Measurements from ENCODE around the gene CCSER1. TPM values are rescaled to one million over a fixed set of nuclear protein-coding genes. Genes with fewer than 3 reads are reported as not detected.

Gene CCSER1
- total and polyA plus RNA-seq, 4 donors: 0.18 to 2.3 (median 1.2) TPM

GRCh38 chr4:90181644-90182043, 54.5 kb downstream of the CCSER1 start:
- H3K27me3 ChIP-seq (ENCODE audit: control insufficient read depth in 4 of 4, insufficient read depth in 4 of 4, low read length in 3 of 4): peaks cover 0 to 4% (median 0%) of the 10 kb centered on the region in 4 donors
- DNase-seq (ENCODE audit: low spot score): no peak
- no peak overlapping the region for H3K9ac ChIP-seq (ENCODE audit: low read depth in 1 of 2, low read length in 2 of 2)
- 87% methylated on average over 1 of the region's 1 CpG for WGBS
- no peak overlapping the region for H3K27ac ChIP-seq (ENCODE audit: low read depth in 1 of 2, low read length in 2 of 2)
- H3K4me1 ChIP-seq (ENCODE audit: control insufficient read depth in 4 of 4, insufficient read depth in 4 of 4, low read length in 3 of 4): no peaks in the 10 kb centered on the region
- no peak for TF ChIP-seq RXRA (IDR thresholded peaks at IDR 0.05)
- TF ChIP-seq JUND (IDR thresholded peaks at IDR 0.05): no peak
- no peaks in the 10 kb centered on the region for H3K36me3 ChIP-seq (ENCODE audit: control insufficient read depth in 4 of 4, insufficient read depth in 3 of 4, low read depth in 1 of 4, low read length in 3 of 4)
- no peak overlapping the region for H3K4me3 ChIP-seq (ENCODE audit: low read depth in 1 of 3, low read length in 3 of 3)
- H3K9me3 ChIP-seq (ENCODE audit: control insufficient read depth in 4 of 4, low read length in 3 of 4): no peaks in the 10 kb centered on the region

GRCh38 chr4:90183254-90183653, 56.1 kb downstream of the CCSER1 start:
- Histone ChIP-seq H3K4me3 (ENCODE audit: low read depth in 1 of 3, low read length in 3 of 3) (no peak overlapping the region), H3K9ac (ENCODE audit: low read depth in 1 of 2, low read length in 2 of 2) (no peak overlapping the region), H3K36me3 (ENCODE audit: control insufficient read depth in 4 of 4, insufficient read depth in 3 of 4, low read depth in 1 of 4, low read length in 3 of 4) (no peaks in the 10 kb centered on the region), H3K4me1 (ENCODE audit: control insufficient read depth in 4 of 4, insufficient read depth in 4 of 4, low read length in 3 of 4) (no peaks in the 10 kb centered on the region), H3K27ac (ENCODE audit: low read depth in 1 of 2, low read length in 2 of 2) (no peak overlapping the region), H3K27me3 (ENCODE audit: control insufficient read depth in 4 of 4, insufficient read depth in 4 of 4, low read length in 3 of 4) (peaks cover 0 to 4% (median 0%) of the 10 kb centered on the region in 4 donors), H3K9me3 (ENCODE audit: control insufficient read depth in 4 of 4, low read length in 3 of 4) (no peaks in the 10 kb centered on the region)
- WGBS: 47% methylated on average over 3 of the region's 3 CpGs
- no peak for DNase-seq (ENCODE audit: low spot score)
- no peak for TF ChIP-seq FOXA1 (IDR thresholded peaks at IDR 0.05)
- no peak for TF ChIP-seq TAF1 (conservative IDR thresholded peaks at IDR 0.05)
- no peak for TF ChIP-seq CTCF (IDR thresholded peaks at IDR 0.05; ENCODE audit: low read depth, low read length, missing input control)
- TF ChIP-seq EGR1 (IDR thresholded peaks at IDR 0.05; ENCODE audit: low read depth in 2 of 2): no peak
- TF ChIP-seq RXRA (IDR thresholded peaks at IDR 0.05): no peak
- no peak for TF ChIP-seq MAX (IDR thresholded peaks at IDR 0.05)
- TF ChIP-seq ATF3 (IDR thresholded peaks at IDR 0.05): no peak
- no peak for TF ChIP-seq YY1 (IDR thresholded peaks at IDR 0.05)
- TF ChIP-seq HNF4A (conservative IDR thresholded peaks at IDR 0.05): no peak

- Histone ChIP-seq H3K9ac (ENCODE audit: low read depth in 1 of 2, low read length in 2 of 2) (no peak overlapping the region), H3K9me3 (ENCODE audit: control insufficient read depth in 4 of 4, low read length in 3 of 4) (no peaks in the 10 kb centered on the region), H3K27ac (ENCODE audit: low read depth in 1 of 2, low read length in 2 of 2) (no peak overlapping the region), H3K36me3 (ENCODE audit: control insufficient read depth in 4 of 4, insufficient read depth in 3 of 4, low read depth in 1 of 4, low read length in 3 of 4) (no peaks in the 10 kb centered on the region), H3K27me3 (ENCODE audit: control insufficient read depth in 4 of 4, insufficient read depth in 4 of 4, low read length in 3 of 4) (peaks cover 0 to 4% (median 0%) of the 10 kb centered on the region in 4 donors), H3K4me1 (ENCODE audit: control insufficient read depth in 4 of 4, insufficient read depth in 4 of 4, low read length in 3 of 4) (no peaks in the 10 kb centered on the region), H3K4me3 (ENCODE audit: low read depth in 1 of 3, low read length in 3 of 3) (no peak overlapping the region)
- 53% methylated on average over 1 of the region's 1 CpG for WGBS
- DNase-seq (ENCODE audit: low spot score): no peak
- TF ChIP-seq SP1 (IDR thresholded peaks at IDR 0.05): no peak
- no peak for TF ChIP-seq YY1 (IDR thresholded peaks at IDR 0.05)
- no peak for TF ChIP-seq TAF1 (conservative IDR thresholded peaks at IDR 0.05)
- no peak for TF ChIP-seq FOXA1 (IDR thresholded peaks at IDR 0.05)
- no peak for TF ChIP-seq FOXA2 (IDR thresholded peaks at IDR 0.05)
- TF ChIP-seq ZBTB33 (IDR thresholded peaks at IDR 0.05): no peak
- TF ChIP-seq MAX (IDR thresholded peaks at IDR 0.05): no peak
- no peak for TF ChIP-seq ATF3 (IDR thresholded peaks at IDR 0.05)
- no peak for TF ChIP-seq EGR1 (IDR thresholded peaks at IDR 0.05; ENCODE audit: low read depth in 2 of 2)
- no peak for TF ChIP-seq RXRA (IDR thresholded peaks at IDR 0.05)
- TF ChIP-seq CTCF (IDR thresholded peaks at IDR 0.05; ENCODE audit: low read depth, low read length, missing input control): no peak
- TF ChIP-seq GABPA (IDR thresholded peaks at IDR 0.05 in 1 of 2, conservative IDR thresholded peaks at IDR 0.05 in 1 of 2): no peak
- no peak for TF ChIP-seq RAD21 (IDR thresholded peaks at IDR 0.05)
- TF ChIP-seq JUND (IDR thresholded peaks at IDR 0.05): no peak
- no peak for TF ChIP-seq HNF4G (IDR thresholded peaks at IDR 0.05)
- no peak for TF ChIP-seq HNF4A (conservative IDR thresholded peaks at IDR 0.05)
- TF ChIP-seq NR2F2 (IDR thresholded peaks at IDR 0.05): no peak
Measured at GRCh38 chr4:90184560-90184959, 57.4 kb downstream of the CCSER1 start.

Measured in liver (tissue), 9 donors.